Psoas muscle (tissue), 8 donors: ENCODE results near the gene MATN1. TPM values are rescaled to one million over a fixed set of nuclear protein-coding genes. Genes with fewer than 3 reads are reported as not detected.

Source experiments
- ATAC-seq, 4 donors: fragments of 200-7000 bp; cut with Tn5 transposase; one replicate each; pipeline ENCODE4 v1.9.1; 2020; ENCODE audit warnings: moderate library complexity in 3 of 4, mild to moderate bottlenecking in 2 of 4
- DNase-seq, 2 donors: peaks; one replicate each; pipeline ENCODE4 v3.0.0-alpha.2; 2020
- H3K27ac ChIP-seq: fragments of 200-600 bp; one replicate; pipeline ENCODE4 v1.8.0; 2022
- H3K27me3 ChIP-seq, 3 donors: fragments of 200-600 bp in 1 of 3; one replicate each; pipeline versions ENCODE4 v1.6.1 to v1.8.0; 2013 to 2022; ENCODE audit warnings: low read length in 2 of 3, mild to moderate bottlenecking in 2 of 3, moderate library complexity in 1 of 3; ENCODE audit not compliant: insufficient read depth in 3 of 3
- H3K36me3 ChIP-seq, 2 donors: fragments of 200-600 bp in 1 of 2; one replicate each; pipeline versions ENCODE4 v1.6.1 to v1.8.0; 2013 to 2022; ENCODE audit warnings: low read depth in 1 of 2, mild to moderate bottlenecking in 1 of 2, moderate library complexity in 1 of 2; ENCODE audit not compliant: insufficient read depth in 1 of 2
- H3K4me1 ChIP-seq: fragments of 200-600 bp; one replicate; pipeline ENCODE4 v1.8.0; 2022
- H3K4me3 ChIP-seq: fragments of 200-600 bp; one replicate; pipeline ENCODE4 v1.8.0; 2022; ENCODE audit warnings: mild to moderate bottlenecking
- H3K9me3 ChIP-seq: fragments of 200-600 bp; one replicate; pipeline ENCODE4 v1.8.0; 2022
- CTCF ChIP-seq: fragments of 200-600 bp; IDR thresholded peaks from one replicate; pipeline ENCODE4 v1.8.0; 2022; ENCODE audit warnings: antibody characterized with exemption
- WGBS, 3 donors: extraction: QIAGEN DNeasy Blood & Tissue Kit; methylation state at CpG; one replicate each; pipeline versions ENCODE4 v1.1.6 to v1.1.7; 2013; 5-methylcytosine and 5-hydroxymethylcytosine counted together
- intact Hi-C, 2 donors: fragments of 100-400 bp; cut with DNase I; formaldehyde crosslinking; loops; one replicate each; pipeline versions ENCODE4 v1.11.0 to v1.14.2; 2022
- polyA plus RNA-seq, 3 donors: library from polyadenylated mRNA; stranded (reverse); fragments of 200-250 nt; gene quantifications; one replicate each; pipeline ENCODE4 v1.2.3, GENCODE V29; 2013
- total RNA-seq, 4 donors: library from RNA; stranded (reverse); fragmentation: NEBNext Ultra II Directional in 2 of 4; extraction: Animal tissue kit (Norgen Biotek cat#: 25700) in 2 of 4; gene quantifications; one replicate each; pipeline versions ENCODE4 v1.2.1 to v1.2.4, GENCODE V29; 2021 to 2023
- donor health status: healthy with polysubstance abuse.
- donor health status: DM: no; HTN: no; CAD: no; lungs with moderate emphysema.
- donor health status: Bipolar disorder and iron deficiency.
- donor health status: healthy.
- donor health status: DM: yes; HTN: yes; CAD: no.
- donor health status: DM: no; HTN: no; CAD: no.
- donor health status: DM: no; HTN: no; CAD: no.
- donor health status: DM: yes; HTN: yes; CAD: no.

The MATN1 gene
- total and polyA plus RNA-seq, 7 donors: 0.03 to 0.07 (median 0.04) TPM; not detected in 4

GRCh38 chr1:30707412-30708360, 15.7 kb downstream of the MATN1 start:
- Histone ChIP-seq H3K27me3 (peaks cover 0 to under 1% (median 0%) of the 10 kb centered on the region in 3 donors), H3K4me1 (peaks cover 4% of the 10 kb centered on the region), H3K9me3 (no peaks in the 10 kb centered on the region), H3K4me3 (no peak overlapping the region), H3K36me3 (no peaks in the 10 kb centered on the region), H3K27ac (no peak overlapping the region)
- DNase-seq (peak; percentile 74 to 90), ATAC-seq (peak; percentile 94 to 97 (median 94))
- WGBS, 3 donors: 48 to 58% (median 55%) methylated on average over 16 of the region's 16 CpGs
- intact Hi-C loops: loop anchor here (2.0 to 10.0 kb wide), 8 partner anchors 180 to 1815 kb away; partner anchors contain the start of gene PTPRU (in 2 of the 2)
- TF ChIP-seq CTCF: peak; percentile 91

- peaks cover 0 to 2% (median 0%) of the 10 kb centered on the region in 3 donors for H3K27me3 ChIP-seq
- H3K4me3 ChIP-seq: no peak overlapping the region
- WGBS, 3 donors: 23 to 37% (median 32%) methylated on average over 9 of the region's 9 CpGs
- ATAC-seq (peak; percentile 18 to 70 (median 38)), DNase-seq (peak; percentile 65 to 80)
- intact Hi-C loops: loop anchor here (5.0 to 10.0 kb wide), 7 partner anchors 179 to 1814 kb away; partner anchors contain the start of gene PTPRU (in 1 of the 2)
- no peaks in the 10 kb centered on the region for H3K9me3 ChIP-seq
- H3K36me3 ChIP-seq: no peaks in the 10 kb centered on the region
- no peak for TF ChIP-seq CTCF
- no peak overlapping the region for H3K27ac ChIP-seq
- H3K4me1 ChIP-seq: peaks cover 4% of the 10 kb centered on the region
Observed at GRCh38 chr1:30706528-30706927, 16.9 kb downstream of the MATN1 start.

GRCh38 chr1:30705698-30706097, 17.7 kb downstream of the MATN1 start:
- ATAC-seq: no peak
- 59 to 87% (median 81%) methylated on average over 4 of the region's 4 CpGs for WGBS, 3 donors
- H3K4me1 ChIP-seq: peaks cover 4% of the 10 kb centered on the region
- H3K9me3 ChIP-seq: no peaks in the 10 kb centered on the region
- peaks cover 0 to 2% (median 0%) of the 10 kb centered on the region in 3 donors for H3K27me3 ChIP-seq
- no peak for TF ChIP-seq CTCF
- H3K36me3 ChIP-seq: no peaks in the 10 kb centered on the region
- no peak for DNase-seq
- H3K4me3 ChIP-seq: no peak overlapping the region
- intact Hi-C loops: loop anchor here (5.0 to 10.0 kb wide), 7 partner anchors 178 to 1813 kb away; partner anchors contain the start of gene PTPRU (in 1 of the 2)
- H3K27ac ChIP-seq: no peak overlapping the region

GRCh38 chr1:30704765-30705509, 18.4 kb downstream of the MATN1 start:
- peak in 1 of 2 donors; percentile 43 for DNase-seq
- TF ChIP-seq CTCF: no peak
- no peaks in the 10 kb centered on the region for H3K36me3 ChIP-seq
- H3K4me3 ChIP-seq: no peak overlapping the region
- ATAC-seq: no peak
- intact Hi-C loops: loop anchor here (5.0 to 10.0 kb wide), 7 partner anchors 178 to 1813 kb away; partner anchors contain the start of gene PTPRU (in 1 of the 2)
- H3K9me3 ChIP-seq: no peaks in the 10 kb centered on the region
- 57 to 77% (median 69%) methylated on average over 14 of the region's 14 CpGs for WGBS, 3 donors
- H3K27me3 ChIP-seq: peaks cover 0 to 2% (median 0%) of the 10 kb centered on the region in 3 donors
- H3K27ac ChIP-seq: no peak overlapping the region
- H3K4me1 ChIP-seq: peaks cover 4% of the 10 kb centered on the region
